NOMO-1 (cell line): ENCODE results near the gene SIVA1.
A peak's percentile ranks its signal among the peaks of the same experiment; 100 is the strongest.
"Not testable (repeated sequence)": the region's sequence is repeated elsewhere in the genome, so short reads cannot be mapped to it uniquely, and the experiment has no call there.

Experiments used
- DNase-seq, 2 experiments: peaks; one replicate each; lab custom pipeline; 2025; ENCODE audit not compliant: unreplicated experiment in 2 of 2; lab: John Stamatoyannopoulos, UW

Gene SIVA1

GRCh38 chr14:104750056-104750752 is 2.7 kb upstream of the SIVA1 start:
- no peak for DNase-seq

DNA sequence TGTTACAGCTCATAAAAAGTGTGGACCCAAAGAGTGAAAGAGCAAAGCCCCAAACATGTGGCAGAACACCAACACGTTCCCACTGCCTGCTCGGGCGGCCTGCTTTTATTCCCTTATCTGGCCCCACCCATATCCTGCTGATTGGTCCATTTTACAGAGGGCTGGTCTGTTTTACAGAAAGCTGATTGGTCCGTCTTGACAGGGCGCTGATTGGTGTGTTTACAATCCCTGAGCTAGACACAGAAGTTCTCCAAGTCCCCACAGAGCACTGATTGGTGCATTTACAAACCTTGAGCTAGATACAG is 2.2 kb upstream of the SIVA1 start:
- DNase-seq = not testable (repeated sequence)

- peak; percentile 23 to 55 for DNase-seq
Observed at GRCh38 chr14:104751539-104752422, 1.2 kb upstream of the SIVA1 start.

DNA sequence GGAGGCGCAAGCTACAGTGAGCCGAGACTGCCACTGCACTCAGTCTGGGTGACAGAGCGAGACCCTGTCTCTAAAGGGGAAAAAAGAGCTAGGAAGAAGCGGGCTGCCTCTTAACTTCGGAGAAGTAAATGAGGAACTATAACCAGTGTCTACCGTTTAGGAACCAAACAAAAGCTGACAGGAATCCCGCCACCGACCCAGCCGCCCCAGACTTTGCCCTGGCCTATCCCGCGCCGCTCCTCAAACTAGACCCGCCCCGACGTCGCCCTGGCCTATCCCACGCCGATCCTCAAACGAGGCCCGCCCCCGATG is 568 bp upstream of the SIVA1 start:
- no peak for DNase-seq

DNA sequence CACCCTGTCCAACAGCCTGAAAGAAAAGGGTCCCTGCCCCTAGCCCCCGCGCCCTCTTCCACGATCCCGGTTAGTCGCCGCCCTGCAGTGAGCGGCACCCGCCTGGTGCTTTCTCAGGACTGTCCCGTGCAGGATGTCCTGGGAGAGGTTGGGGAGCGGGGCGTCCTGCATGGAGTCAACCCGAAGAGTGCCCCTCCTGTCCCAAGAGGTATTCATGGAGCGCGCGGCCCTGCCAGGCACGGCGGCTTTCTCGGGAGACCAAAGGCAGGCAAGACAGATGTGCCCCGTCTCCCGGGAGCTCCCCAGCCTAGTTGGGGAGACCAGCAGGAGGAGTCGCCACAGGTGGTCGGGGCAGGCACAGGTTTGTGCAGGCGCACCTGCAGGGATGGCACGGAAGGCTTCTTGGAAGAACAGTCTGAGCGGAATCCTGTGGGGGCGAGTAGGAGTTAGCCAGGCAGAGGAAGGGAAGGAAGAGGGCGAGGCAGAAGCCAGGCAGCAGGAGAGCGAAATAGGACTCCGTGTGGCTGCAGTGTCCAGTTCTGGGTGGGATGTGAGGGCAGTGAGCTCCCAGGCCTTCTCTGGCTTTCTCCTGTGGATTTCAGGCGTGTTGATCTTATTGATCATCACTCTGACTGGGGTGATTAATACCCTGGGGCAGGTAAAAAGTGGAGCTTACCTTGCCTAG is 723 bp downstream of the SIVA1 start:
- peak in 1 of 2 experiments; percentile 2 for DNase-seq

DNA sequence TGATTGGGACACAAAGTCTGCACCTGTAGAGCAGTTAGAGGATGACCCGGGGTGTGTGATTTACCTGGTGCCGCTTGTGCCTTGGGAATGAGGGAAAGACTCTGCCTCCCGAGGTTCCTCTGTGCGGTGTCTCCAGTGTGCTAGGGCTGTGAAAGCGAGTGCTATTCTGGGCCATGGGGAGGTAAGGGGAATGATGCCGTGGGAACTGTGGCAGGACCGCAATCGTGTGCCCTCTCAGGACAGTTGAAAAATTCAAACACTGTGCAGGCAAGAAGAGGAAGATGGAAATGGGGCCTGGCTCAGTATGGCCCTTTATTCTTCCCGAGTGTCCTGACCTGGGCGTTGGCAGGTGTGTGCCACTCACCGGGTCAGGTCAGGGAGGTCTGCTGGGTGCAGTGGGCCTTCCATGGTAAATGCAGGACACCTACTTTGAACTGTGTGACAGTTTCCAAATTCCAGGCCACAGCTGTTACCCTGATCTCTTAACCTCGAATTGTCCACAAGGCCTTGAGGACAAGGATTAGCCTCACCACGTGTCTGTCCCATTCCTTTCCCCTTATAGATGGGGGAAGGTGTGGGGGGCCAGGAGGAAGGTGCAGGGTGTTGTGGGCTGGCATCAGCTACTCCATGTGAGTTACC is 1.4 kb downstream of the SIVA1 start:
- no peak for DNase-seq

DNA sequence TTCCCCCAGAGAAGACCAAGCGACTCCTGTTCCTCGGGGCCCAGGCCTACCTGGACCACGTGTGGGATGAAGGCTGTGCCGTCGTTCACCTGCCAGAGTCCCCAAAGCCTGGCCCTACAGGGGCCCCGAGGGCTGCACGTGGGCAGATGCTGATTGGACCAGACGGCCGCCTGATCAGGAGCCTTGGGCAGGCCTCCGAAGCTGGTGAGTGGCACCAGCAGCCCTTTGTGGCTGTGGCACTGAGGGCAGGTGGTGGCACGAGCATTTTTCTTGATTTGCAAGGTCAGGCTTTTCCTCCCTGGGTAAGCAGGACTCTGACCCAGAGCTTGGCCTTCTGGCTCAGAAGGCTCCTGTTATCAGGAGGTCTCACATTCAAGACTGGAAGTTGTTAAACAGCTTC is 2.7 kb downstream of the SIVA1 start:
- DNase-seq = no peak

- no peak for DNase-seq
Observed at GRCh38 chr14:104756477-104757237, 3.7 kb downstream of the SIVA1 start.

- DNase-seq = no peak
Observed at GRCh38 chr14:104757238-104757585, 4.3 kb downstream of the SIVA1 start.

GRCh38 chr14:104757681-104758392 is 4.9 kb downstream of the SIVA1 start:
- no peak for DNase-seq

- no peak for DNase-seq
Observed at GRCh38 chr14:104758981-104759969, 6.3 kb downstream of the SIVA1 start.

DNA sequence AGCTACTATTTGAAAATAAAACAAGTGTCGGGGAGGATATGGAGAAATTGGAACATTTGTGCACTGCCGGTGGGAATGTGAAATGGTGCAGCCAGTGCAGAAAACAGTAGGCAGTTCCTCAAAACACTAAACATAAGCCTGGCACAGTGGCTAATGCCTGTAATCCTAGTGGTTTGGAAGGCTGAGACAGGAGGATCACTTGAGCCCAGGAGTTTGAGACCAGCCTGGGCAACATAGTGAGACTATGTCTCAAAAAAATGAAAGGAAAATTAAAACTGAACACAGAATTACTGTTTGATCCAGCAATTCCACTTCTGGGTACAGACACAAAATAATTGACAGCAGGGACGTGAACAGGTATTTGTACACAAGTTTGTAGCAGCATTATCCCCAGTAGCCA is 12.6 kb downstream of the SIVA1 start:
- DNase-seq = no peak

- DNase-seq = no peak
Observed at GRCh38 chr14:104766256-104766862, 13.4 kb downstream of the SIVA1 start.

DNA sequence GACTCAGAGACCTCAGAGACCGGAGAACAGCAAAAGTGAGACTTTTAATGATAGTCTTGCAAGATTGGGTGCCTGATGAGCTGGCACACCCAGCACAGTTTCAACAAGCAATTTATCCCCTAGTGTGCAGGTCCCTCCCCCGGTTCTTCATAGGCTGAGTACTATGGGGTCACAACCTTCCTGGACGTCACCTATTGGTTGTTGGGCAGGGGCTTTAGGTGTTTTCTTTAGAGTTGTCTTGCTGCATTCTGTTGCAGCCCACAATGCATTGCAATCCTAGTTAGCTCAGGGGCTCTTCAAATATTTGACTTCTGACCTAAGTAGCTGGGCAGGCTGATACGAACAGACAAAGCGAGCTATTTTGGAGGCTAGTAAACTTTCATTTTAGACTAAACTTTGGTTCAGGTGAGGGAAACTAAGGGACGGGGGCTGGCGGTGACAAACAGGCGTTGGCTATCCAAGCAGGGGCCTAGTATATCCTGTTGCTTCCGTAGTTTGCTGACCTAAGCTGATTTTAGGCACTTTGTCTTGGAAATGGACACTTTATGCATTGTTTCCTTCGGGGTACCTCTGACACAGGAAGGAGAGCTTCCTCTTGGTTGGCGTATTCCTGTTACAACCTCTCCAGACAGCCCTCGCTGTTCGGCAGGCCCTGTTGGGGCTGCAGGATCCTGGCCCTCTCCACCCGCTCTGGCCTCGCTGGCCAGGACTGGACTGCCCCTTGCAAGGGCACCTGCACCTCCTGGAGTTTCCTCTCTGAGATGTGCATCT is 14.1 kb downstream of the SIVA1 start:
- no peak for DNase-seq

- DNase-seq = no peak
Observed at GRCh38 chr14:104767634-104767918, 14.6 kb downstream of the SIVA1 start.

DNA sequence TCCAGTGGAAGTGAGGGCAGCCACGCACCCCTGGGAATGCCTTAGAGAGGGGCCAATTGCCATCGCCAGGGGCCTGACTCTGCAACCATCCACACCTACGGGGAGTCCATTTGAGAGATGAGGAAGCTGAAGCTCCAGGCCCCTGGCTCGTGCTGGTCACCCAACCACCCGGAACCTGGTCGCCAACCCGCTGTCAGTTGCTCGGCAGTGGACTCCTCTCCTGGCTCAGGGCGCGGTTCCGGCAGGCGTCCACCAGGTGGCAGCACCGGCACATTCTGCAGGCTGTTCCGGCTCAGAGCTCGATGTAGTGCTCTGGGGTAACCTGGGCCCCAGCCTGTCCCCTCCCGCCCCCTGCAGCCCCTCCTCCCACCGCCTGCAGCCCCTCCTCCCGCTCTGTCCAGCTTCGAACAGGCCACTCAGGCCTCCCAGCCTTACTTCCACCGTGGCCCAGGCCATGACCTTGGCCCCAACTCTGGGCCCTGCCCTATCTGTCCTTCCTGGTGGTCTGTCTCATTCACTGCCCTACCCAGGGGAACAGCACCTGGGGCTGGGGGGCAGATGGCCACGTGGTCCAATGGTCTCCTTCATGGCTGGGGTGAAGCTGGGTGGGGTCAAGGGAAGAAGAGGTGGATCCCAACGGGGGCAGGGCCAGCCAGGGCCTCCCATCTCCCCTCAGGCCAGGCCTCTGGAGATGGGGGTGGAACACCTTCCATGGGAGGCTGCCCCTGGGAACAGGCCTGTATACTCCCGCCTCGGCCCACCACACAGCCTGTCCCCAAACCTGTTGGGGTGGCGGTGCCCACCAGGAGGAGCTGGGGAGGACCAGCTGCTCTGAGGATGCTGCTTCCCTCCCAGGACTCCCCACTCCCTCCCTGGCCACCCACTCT is 15.7 kb downstream of the SIVA1 start:
- peak; percentile 58 to 61 for DNase-seq
